Measurements from ENCODE around the gene MIA. TPM values are rescaled to one million over a fixed set of nuclear protein-coding genes. Genes with fewer than 3 reads are reported as not detected.

MIA gene
- total RNA-seq, 1 donor from 2014 or later = 1.2 TPM

DNA sequence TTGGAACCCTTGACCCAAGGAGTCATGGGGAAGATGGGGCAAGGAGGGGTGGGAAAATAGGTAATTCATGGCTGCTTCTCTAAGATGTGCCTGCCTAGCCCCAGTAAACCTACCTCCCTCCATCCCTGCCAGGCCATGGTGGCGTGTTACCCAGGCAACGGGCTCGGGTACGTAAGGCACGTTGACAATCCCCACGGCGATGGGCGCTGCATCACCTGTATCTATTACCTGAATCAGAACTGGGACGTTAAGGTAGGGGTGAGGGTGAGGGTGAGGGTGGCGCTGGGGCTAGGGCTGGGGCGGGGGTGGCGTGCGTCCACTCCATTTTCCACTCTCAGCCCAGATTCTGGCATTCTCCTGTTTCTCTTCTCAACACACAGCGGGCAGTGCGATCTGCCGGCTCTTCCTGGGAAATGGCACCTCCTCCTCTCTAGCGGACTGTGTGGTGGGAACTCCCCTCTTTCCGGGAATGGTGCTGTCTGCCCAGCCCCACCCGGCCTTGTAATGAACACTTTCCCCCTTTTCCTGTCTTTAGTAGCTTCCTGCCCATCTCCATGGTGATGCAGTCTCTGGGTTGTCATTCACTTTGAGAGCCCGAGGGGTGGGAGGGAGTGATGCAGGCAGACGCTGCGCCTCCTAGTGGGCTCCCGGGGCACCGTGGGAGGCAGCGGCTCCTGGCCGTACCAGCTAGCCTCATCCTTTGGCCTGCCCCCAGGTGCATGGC lies 31.3 kb downstream of the MIA start:
- Mint-ChIP-seq H3K4me1 (peaks cover 63% of the 10 kb centered on the region), H3K27ac (peak overlapping the region; percentile 90), H3K36me3 (peaks cover 4% of the 10 kb centered on the region), H3K27me3 (ENCODE audit: low read depth) (no peaks in the 10 kb centered on the region), H3K4me3 (peak overlapping the region; percentile 32), H3K9me3 (no peaks in the 10 kb centered on the region)
- TF ChIP-seq, protein P1, sequence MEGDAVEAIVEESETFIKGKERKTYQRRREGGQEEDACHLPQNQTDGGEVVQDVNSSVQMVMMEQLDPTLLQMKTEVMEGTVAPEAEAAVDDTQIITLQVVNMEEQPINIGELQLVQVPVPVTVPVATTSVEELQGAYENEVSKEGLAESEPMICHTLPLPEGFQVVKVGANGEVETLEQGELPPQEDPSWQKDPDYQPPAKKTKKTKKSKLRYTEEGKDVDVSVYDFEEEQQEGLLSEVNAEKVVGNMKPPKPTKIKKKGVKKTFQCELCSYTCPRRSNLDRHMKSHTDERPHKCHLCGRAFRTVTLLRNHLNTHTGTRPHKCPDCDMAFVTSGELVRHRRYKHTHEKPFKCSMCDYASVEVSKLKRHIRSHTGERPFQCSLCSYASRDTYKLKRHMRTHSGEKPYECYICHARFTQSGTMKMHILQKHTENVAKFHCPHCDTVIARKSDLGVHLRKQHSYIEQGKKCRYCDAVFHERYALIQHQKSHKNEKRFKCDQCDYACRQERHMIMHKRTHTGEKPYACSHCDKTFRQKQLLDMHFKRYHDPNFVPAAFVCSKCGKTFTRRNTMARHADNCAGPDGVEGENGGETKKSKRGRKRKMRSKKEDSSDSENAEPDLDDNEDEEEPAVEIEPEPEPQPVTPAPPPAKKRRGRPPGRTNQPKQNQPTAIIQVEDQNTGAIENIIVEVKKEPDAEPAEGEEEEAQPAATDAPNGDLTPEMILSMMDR (IDR thresholded peaks at IDR 0.05; ENCODE audit: unreplicated experiment) = peak; percentile 67
- peak; percentile 80 to 90 for DNase-seq (ENCODE audit: low spot score in 2 of 2, unreplicated experiment in 2 of 2)

DNA sequence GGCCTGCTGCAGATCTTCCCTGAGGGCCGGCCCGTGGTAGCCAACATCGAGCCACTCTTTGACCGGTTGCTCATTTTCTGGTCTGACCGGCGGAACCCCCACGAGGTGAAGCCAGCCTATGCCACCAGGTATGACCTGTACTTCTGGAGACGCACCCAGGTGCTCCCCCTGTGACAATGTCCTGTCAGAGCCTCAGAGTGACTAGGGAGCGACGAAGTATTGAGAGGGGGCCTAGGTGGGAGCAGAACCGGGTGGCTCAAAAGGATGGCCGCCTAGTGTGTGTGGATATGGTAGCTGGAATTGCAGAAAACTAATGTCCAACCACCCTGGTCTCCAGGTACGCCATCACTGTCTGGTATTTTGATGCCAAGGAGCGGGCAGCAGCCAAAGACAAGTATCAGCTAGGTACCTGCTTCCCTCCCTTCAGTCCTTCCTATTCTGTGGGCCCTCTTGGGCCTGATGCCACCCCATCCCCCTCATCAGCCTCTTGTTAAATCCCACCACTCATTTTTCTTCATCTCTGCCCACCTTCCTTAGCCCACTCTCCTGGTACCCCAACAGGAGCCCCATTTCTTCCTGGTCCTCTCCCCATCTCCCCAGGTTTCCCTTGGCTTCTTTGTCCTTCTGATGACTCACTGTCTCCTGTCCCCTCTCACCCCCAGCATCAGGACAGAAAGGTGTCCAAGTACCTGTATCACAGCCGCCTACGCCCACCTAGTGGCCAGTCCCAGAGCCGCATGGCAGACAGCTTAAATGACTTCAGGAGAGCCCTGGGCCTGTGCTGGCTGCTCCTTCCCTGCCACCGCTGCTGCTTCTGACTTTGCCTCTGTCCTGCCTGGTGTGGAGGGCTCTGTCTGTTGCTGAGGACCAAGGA lies 32.1 kb downstream of the MIA start:
- H3K27ac Mint-ChIP-seq = peak overlapping the region; percentile 90
- no peak overlapping the region for H3K4me3 Mint-ChIP-seq
- no peaks in the 10 kb centered on the region for H3K27me3 Mint-ChIP-seq (ENCODE audit: low read depth)
- H3K36me3 Mint-ChIP-seq = peaks cover 2% of the 10 kb centered on the region
- TF ChIP-seq, protein P1 (IDR thresholded peaks at IDR 0.05; ENCODE audit: unreplicated experiment) = peak; percentile 11
- no peak for DNase-seq (ENCODE audit: low spot score in 2 of 2, unreplicated experiment in 2 of 2)
- no peaks in the 10 kb centered on the region for H3K9me3 Mint-ChIP-seq
- peaks cover 61% of the 10 kb centered on the region for H3K4me1 Mint-ChIP-seq

DNA sequence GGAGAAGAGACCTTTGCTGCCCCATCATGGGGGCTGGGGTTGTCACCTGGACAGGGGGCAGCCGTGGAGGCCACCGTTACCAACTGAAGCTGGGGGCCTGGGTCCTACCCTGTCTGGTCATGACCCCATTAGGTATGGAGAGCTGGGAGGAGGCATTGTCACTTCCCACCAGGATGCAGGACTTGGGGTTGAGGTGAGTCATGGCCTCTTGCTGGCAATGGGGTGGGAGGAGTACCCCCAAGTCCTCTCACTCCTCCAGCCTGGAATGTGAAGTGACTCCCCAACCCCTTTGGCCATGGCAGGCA lies 32.7 kb downstream of the MIA start:
- Mint-ChIP-seq H3K4me3 (no peak overlapping the region), H3K27ac (peak overlapping the region; percentile 90), H3K4me1 (peaks cover 61% of the 10 kb centered on the region), H3K9me3 (no peaks in the 10 kb centered on the region), H3K36me3 (peaks cover 2% of the 10 kb centered on the region), H3K27me3 (ENCODE audit: low read depth) (no peaks in the 10 kb centered on the region)
- TF ChIP-seq, protein P1 (IDR thresholded peaks at IDR 0.05; ENCODE audit: unreplicated experiment) = no peak
- DNase-seq (ENCODE audit: low spot score in 2 of 2, unreplicated experiment in 2 of 2) = no peak

DNA sequence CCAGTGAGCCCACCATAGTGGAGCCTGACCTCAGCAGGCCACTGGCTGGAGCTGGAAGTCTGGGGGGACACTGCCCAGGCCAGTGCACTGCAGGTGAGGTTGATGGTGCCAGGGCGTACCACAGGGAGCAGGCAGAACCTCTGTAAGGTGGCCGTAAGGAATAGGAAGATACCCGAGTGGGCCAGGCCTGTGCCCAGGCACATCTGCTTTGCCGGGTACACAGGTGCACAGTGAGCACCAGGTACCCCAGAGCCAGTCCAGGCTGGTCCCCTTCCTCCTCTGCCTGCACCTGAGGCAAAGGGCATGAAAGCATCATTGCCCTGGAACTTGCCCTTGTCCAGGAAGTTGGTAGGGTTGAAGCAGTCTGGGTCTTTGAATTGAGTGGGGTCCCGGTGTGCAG lies 33.2 kb downstream of the MIA start:
- no peak for DNase-seq (ENCODE audit: low spot score in 2 of 2, unreplicated experiment in 2 of 2)
- H3K4me1 Mint-ChIP-seq = peaks cover 59% of the 10 kb centered on the region
- no peaks in the 10 kb centered on the region for H3K27me3 Mint-ChIP-seq (ENCODE audit: low read depth)
- H3K36me3 Mint-ChIP-seq = peaks cover 2% of the 10 kb centered on the region
- H3K27ac Mint-ChIP-seq = peak overlapping the region; percentile 30
- H3K9me3 Mint-ChIP-seq = no peaks in the 10 kb centered on the region
- TF ChIP-seq, protein P1 (IDR thresholded peaks at IDR 0.05; ENCODE audit: unreplicated experiment) = no peak
- H3K4me3 Mint-ChIP-seq = no peak overlapping the region

DNA sequence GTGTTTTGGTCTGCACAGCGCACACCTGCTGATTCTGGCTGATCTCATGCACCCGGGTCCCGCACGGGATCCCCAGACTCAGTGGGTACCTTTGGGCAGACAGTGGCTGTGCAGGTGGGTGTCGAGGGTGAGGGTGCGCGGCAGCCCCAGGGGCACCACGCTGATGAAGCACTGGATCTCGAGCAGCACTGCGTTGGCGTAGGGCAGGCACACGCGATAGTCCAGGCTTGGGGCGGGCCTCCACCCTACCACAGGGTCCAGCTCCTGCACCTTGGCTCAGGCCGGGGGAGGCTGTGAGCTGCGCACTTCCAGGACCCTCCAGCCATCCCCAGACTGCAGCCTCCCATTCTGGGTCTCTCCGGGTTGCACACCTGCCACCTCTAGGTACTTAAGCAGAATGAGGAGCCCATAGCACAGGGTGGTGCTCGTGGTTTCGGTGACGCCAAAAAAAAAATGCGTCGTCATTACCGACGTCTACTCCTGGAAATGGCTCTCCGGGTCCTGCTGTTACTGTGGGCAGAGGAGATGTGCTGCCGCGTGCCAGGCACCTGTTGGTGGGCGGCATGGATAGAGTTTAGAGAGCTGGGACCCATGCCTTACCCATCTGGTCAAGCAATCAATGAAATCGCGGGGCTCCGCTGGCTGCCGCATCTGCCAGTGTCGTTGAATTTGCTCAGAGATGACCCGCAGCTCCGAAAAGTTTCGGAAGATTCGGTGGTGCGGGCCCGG lies 34.2 kb downstream of the MIA start:
- Mint-ChIP-seq H3K4me3 (peak overlapping the region; percentile 94), H3K36me3 (peaks cover 2% of the 10 kb centered on the region), H3K9me3 (no peaks in the 10 kb centered on the region), H3K4me1 (peaks cover 62% of the 10 kb centered on the region), H3K27ac (peak overlapping the region; percentile 64), H3K27me3 (ENCODE audit: low read depth) (no peaks in the 10 kb centered on the region)
- TF ChIP-seq, protein P1 (IDR thresholded peaks at IDR 0.05; ENCODE audit: unreplicated experiment) = no peak
- no peak for DNase-seq (ENCODE audit: low spot score in 2 of 2, unreplicated experiment in 2 of 2)

Measured in mesothelial cell of epicardium (in vitro differentiated cells).